Measurements from ENCODE around the gene THYN1. TPM values are rescaled to one million over a fixed set of nuclear protein-coding genes. Genes with fewer than 3 reads are reported as not detected.

The THYN1 gene
- total RNA-seq, 1 experiment from 2014 or later = 30.0 TPM

DNA sequence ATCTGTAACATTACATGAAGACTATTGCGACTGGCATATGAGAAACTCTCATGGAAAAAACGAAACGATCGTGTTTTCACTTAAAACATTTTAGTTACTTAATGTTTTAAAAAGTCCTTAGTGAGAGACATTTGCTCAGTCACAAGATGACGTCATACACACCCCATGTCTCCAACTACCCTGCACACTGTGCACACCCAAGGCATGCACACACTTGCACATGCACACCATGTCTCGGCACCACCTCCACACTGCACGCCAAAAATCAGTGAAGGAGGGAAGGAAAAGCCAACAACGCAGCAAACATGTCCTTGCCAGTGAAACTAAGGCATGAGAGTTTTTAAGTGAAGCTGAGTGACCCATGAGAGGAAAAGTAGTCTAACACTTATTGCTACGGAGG is 47.4 kb downstream of the THYN1 start:
- no peaks in the 10 kb centered on the region for H3K9me2 ChIP-seq (replicated peaks; ENCODE audit: insufficient read depth, low read length)
- peaks cover under 1% of the 10 kb centered on the region for H3K4me1 ChIP-seq (ENCODE audit: low read length)
- H3K4me3 ChIP-seq (ENCODE audit: low read length) = no peak overlapping the region
- H3K9me3 ChIP-seq (ENCODE audit: low read length) = no peaks in the 10 kb centered on the region
- no peak overlapping the region for H3K9ac ChIP-seq (ENCODE audit: low read length)
- DNase-seq = no peak
- H3K4me2 ChIP-seq (ENCODE audit: low read depth, low read length, poor library complexity, severe bottlenecking) = no peak overlapping the region
- no peak overlapping the region for H2AFZ ChIP-seq (ENCODE audit: low read length)
- peaks cover 16% of the 10 kb centered on the region for H3K36me3 ChIP-seq (ENCODE audit: insufficient read depth, low read length)
- no peak overlapping the region for H3K27ac ChIP-seq (ENCODE audit: low read length)
- no peaks in the 10 kb centered on the region for H3K27me3 ChIP-seq (ENCODE audit: low read length)
- H4K20me1 ChIP-seq (ENCODE audit: insufficient read depth, low read depth, low read length) = no peaks in the 10 kb centered on the region
- H3K79me2 ChIP-seq (ENCODE audit: low read length) = 0 out of 2 replicates have a peak, but pooled peaks cover under 1% of the 10 kb centered on the region

DNA sequence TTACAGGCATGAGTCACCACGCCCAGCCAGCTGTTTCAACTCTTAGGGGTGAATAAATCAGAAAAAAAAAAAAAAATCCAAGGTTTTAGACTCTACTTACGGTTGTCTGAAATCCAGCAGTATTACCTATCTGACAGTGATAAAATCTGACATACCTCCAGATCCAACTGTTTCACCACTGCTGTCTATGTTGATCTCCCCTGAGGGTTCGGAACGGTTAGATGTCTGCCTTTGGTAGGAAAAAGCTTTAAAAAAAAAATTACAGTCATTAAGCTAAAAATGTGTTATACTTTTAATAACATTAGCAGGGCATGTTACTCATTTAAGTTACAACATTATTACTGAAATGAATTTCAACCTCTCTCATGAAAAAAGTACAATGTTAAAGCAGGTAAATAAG is 50.5 kb downstream of the THYN1 start:
- Histone ChIP-seq H3K9me3 (ENCODE audit: low read length) (no peaks in the 10 kb centered on the region), H3K36me3 (ENCODE audit: insufficient read depth, low read length) (peaks cover 25% of the 10 kb centered on the region), H3K4me3 (ENCODE audit: low read length) (no peak overlapping the region), H3K9me2 (replicated peaks; ENCODE audit: insufficient read depth, low read length) (no peaks in the 10 kb centered on the region), H3K9ac (ENCODE audit: low read length) (no peak overlapping the region), H4K20me1 (ENCODE audit: insufficient read depth, low read depth, low read length) (no peaks in the 10 kb centered on the region), H3K27ac (ENCODE audit: low read length) (no peak overlapping the region), H3K4me1 (ENCODE audit: low read length) (peaks cover 5% of the 10 kb centered on the region), H3K27me3 (ENCODE audit: low read length) (no peaks in the 10 kb centered on the region), H3K4me2 (ENCODE audit: low read depth, low read length, poor library complexity, severe bottlenecking) (no peak overlapping the region), H2AFZ (ENCODE audit: low read length) (no peak overlapping the region), H3K79me2 (ENCODE audit: low read length) (no peaks in the 10 kb centered on the region)
- no peak for DNase-seq

DNA sequence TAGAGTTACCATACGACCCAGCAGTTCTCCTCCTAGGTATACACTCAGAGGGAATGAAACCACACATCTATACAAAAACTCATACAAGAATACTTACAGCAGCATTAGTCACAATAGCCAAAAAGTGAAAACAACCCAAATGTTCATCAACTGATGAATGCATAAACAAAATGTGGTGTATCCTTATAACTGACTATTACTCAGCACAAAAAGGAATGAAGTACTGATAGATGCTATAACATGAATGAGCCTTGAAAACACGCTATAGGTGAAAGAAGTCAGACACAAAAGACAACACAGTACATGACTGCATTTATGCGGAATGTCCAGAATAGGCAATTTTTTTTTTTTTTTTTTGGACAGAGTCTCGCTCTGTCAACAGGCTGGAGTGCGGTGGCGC is 52.5 kb downstream of the THYN1 start:
- no peak overlapping the region for H3K27ac ChIP-seq (ENCODE audit: low read length)
- H3K4me1 ChIP-seq (ENCODE audit: low read length) = peaks cover 5% of the 10 kb centered on the region
- no peak overlapping the region for H2AFZ ChIP-seq (ENCODE audit: low read length)
- no peak for DNase-seq
- H3K4me2 ChIP-seq (ENCODE audit: low read depth, low read length, poor library complexity, severe bottlenecking) = no peak overlapping the region
- H3K9ac ChIP-seq (ENCODE audit: low read length) = no peak overlapping the region
- peaks cover 20% of the 10 kb centered on the region for H3K36me3 ChIP-seq (ENCODE audit: insufficient read depth, low read length)
- no peaks in the 10 kb centered on the region for H3K27me3 ChIP-seq (ENCODE audit: low read length)
- H3K9me2 ChIP-seq (replicated peaks; ENCODE audit: insufficient read depth, low read length) = no peaks in the 10 kb centered on the region
- H3K9me3 ChIP-seq (ENCODE audit: low read length) = no peaks in the 10 kb centered on the region
- no peaks in the 10 kb centered on the region for H4K20me1 ChIP-seq (ENCODE audit: insufficient read depth, low read depth, low read length)
- no peak overlapping the region for H3K4me3 ChIP-seq (ENCODE audit: low read length)
- no peaks in the 10 kb centered on the region for H3K79me2 ChIP-seq (ENCODE audit: low read length)

DNA sequence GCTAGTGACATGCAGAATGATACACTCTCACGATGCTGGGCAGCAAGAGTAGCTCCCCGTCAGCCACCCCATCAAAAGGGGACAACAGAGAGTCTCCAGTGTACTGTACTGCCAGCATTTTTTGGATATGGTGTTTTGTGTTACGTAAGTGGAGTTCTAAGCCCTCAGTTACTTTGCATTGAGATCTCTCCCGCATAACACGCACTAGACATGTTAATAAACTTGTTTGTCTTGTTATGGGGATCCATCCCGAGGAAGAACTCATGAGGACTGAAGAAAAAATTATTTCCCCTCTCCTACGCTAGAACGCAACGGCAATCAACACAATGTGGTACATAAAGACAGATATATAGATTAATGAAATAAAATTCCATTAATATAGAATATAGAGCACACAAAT is 53.6 kb downstream of the THYN1 start:
- Histone ChIP-seq H3K27me3 (ENCODE audit: low read length) (no peaks in the 10 kb centered on the region), H2AFZ (ENCODE audit: low read length) (no peak overlapping the region), H3K36me3 (ENCODE audit: insufficient read depth, low read length) (peaks cover 22% of the 10 kb centered on the region), H3K9me3 (ENCODE audit: low read length) (no peaks in the 10 kb centered on the region), H3K4me3 (ENCODE audit: low read length) (no peak overlapping the region), H3K27ac (ENCODE audit: low read length) (no peak overlapping the region), H3K4me1 (ENCODE audit: low read length) (peaks cover 5% of the 10 kb centered on the region), H3K9ac (ENCODE audit: low read length) (no peak overlapping the region), H4K20me1 (ENCODE audit: insufficient read depth, low read depth, low read length) (no peaks in the 10 kb centered on the region), H3K4me2 (ENCODE audit: low read depth, low read length, poor library complexity, severe bottlenecking) (no peak overlapping the region), H3K79me2 (ENCODE audit: low read length) (no peaks in the 10 kb centered on the region), H3K9me2 (replicated peaks; ENCODE audit: insufficient read depth, low read length) (no peaks in the 10 kb centered on the region)
- DNase-seq = no peak

Other genes with a start within 250 kb of the THYN1 start
- 0.65 and 4.8 TPM in 2 replicates for gene JAM3, start 184.3 kb downstream of the THYN1 start, total RNA-seq (2014; rRNA removed; shearing (Covaris generic); ENCODE audit: low replicate concordance)
- gene NCAPD3, start 29.4 kb downstream of the THYN1 start, total RNA-seq (2014; rRNA removed; shearing (Covaris generic); ENCODE audit: low replicate concordance) = 19.5 and 22.0 TPM in 2 replicates
- 7.9 and 11.2 TPM in 2 replicates for gene VPS26B, start 28.7 kb downstream of the THYN1 start, total RNA-seq (2014; rRNA removed; shearing (Covaris generic); ENCODE audit: low replicate concordance)
- gene ACAD8, start 216 bp upstream of the THYN1 start, total RNA-seq (2014; rRNA removed; shearing (Covaris generic); ENCODE audit: low replicate concordance) = 9.6 and 9.9 TPM in 2 replicates
- gene GLB1L3, start 23.0 kb upstream of the THYN1 start, total RNA-seq (2014; rRNA removed; shearing (Covaris generic); ENCODE audit: low replicate concordance) = not detected in 2 replicates
- gene GLB1L2, start 78.6 kb upstream of the THYN1 start, total RNA-seq (2014; rRNA removed; shearing (Covaris generic); ENCODE audit: low replicate concordance) = not detected in 2 replicates
- not detected in 2 replicates for gene B3GAT1, start 158.9 kb upstream of the THYN1 start, total RNA-seq (2014; rRNA removed; shearing (Covaris generic); ENCODE audit: low replicate concordance)